ENCODE measurements around the gene MT1E.

DNA sequence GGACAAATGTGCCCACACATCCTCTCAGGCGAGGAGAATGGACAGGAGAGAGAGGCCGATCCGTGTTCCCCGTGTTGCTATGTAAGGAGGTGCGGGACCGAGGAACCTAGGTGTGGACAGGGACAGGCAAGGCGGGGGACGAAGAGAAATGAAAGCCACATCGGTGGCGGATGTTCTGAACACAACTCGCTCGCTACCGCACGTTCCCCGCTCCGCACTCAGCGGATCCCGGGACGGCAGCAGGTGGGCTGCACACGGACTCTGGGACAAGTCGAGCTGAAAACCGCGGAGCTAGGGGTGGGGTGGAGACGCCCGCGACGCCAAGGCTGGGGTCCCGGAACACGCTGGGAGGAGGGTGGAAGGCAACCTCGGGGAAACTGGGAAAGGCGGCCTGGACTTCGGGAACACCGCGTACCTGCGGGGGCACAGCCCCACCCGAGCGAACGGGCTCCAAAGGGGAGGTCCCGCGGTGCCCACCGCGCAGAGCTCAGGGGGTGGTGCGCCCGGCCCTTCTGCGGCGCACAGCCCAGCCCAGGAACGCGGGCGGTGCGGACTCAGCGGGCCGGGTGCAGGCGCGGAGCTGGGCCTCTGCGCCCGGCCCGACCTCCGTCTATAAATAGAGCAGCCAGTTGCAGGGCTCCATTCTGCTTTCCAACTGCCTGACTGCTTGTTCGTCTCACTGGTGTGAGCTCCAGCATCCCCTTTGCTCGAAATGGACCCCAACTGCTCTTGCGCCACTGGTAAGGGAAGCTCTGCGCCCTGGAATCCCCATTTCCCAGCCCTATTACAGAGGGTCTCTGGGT lies at the start of gene MT1E:
- no peak for TF ChIP-seq TAF1 (IDR thresholded peaks at IDR 0.05; ENCODE audit: low read depth, low read length)
- TF ChIP-seq POLR2A (IDR thresholded peaks at IDR 0.05; ENCODE audit: low read depth, low read length): no peak
- no peak for TF ChIP-seq POLR2AphosphoS5 (IDR thresholded peaks at IDR 0.05; ENCODE audit: low read depth, low read length)
- TF ChIP-seq SPI1 (IDR thresholded peaks at IDR 0.05; ENCODE audit: low read depth, low read length): no peak
